ENCODE data around the gene TRHDE. TPM values are rescaled to one million over a fixed set of nuclear protein-coding genes. Genes with fewer than 3 reads are reported as not detected.

The TRHDE gene
- total RNA-seq, 3 donors from 2014 or later, result 0.98 to 43.2 (median 2.2) TPM

GRCh38 chr12:72406111-72406510 is 133.9 kb downstream of the TRHDE start:
- TF ChIP-seq POLR2A (IDR thresholded peaks at IDR 0.05) (no peak), POLR2AphosphoS5 (IDR thresholded peaks at IDR 0.05) (no peak)
- TF ChIP-seq, protein P1, sequence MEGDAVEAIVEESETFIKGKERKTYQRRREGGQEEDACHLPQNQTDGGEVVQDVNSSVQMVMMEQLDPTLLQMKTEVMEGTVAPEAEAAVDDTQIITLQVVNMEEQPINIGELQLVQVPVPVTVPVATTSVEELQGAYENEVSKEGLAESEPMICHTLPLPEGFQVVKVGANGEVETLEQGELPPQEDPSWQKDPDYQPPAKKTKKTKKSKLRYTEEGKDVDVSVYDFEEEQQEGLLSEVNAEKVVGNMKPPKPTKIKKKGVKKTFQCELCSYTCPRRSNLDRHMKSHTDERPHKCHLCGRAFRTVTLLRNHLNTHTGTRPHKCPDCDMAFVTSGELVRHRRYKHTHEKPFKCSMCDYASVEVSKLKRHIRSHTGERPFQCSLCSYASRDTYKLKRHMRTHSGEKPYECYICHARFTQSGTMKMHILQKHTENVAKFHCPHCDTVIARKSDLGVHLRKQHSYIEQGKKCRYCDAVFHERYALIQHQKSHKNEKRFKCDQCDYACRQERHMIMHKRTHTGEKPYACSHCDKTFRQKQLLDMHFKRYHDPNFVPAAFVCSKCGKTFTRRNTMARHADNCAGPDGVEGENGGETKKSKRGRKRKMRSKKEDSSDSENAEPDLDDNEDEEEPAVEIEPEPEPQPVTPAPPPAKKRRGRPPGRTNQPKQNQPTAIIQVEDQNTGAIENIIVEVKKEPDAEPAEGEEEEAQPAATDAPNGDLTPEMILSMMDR (IDR thresholded peaks at IDR 0.05), result no peak
- DNase-seq (ENCODE audit: low spot score in 2 of 2), result no peak
- intact Hi-C loops (cut with DNase I; ENCODE audit: low total_unique reads), result no loop called here
- H3K9me3 ChIP-seq, result no peaks in the 10 kb centered on the region
- no peaks in the 10 kb centered on the region for H3K27me3 ChIP-seq
- H3K27ac ChIP-seq, result no peak overlapping the region
- no peaks in the 10 kb centered on the region for H3K36me3 ChIP-seq
- H3K4me1 ChIP-seq, result no peaks in the 10 kb centered on the region
- H3K4me3 ChIP-seq, result no peak overlapping the region

DNA sequence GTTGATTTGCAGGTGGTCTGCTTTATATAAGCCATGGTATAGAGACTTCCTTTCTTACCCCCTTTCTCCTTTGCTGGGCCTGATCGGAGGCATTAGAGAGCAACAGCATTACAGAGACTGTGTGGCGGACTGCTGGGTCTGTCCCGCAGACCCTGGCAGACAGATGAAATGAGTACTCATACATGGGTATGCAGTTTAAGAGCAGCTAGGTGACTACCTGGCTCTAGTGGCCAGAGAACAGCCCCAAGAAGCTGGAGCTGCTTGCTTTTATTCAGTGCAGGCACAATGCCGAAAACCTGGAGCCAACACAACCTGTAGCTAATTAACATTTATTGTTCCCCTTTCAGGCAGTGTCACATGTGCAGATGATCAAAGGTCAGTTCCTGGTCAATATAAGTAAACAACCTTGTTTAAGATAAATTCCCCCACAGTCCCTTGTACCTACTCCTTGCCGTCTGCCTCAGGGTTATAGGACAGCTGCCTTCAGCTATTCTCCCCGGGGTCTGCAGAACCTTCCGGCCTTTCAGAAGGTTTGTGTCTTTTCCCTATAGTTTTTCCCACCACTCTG is 160.0 kb downstream of the TRHDE start:
- H3K27me3 ChIP-seq, result no peaks in the 10 kb centered on the region
- no peak overlapping the region for H3K27ac ChIP-seq
- intact Hi-C loops (cut with DNase I; ENCODE audit: low total_unique reads), result no loop called here
- H3K36me3 ChIP-seq, result no peaks in the 10 kb centered on the region
- TF ChIP-seq POLR2AphosphoS5 (IDR thresholded peaks at IDR 0.05) (no peak), POLR2A (IDR thresholded peaks at IDR 0.05) (no peak)
- TF ChIP-seq, protein P1 (IDR thresholded peaks at IDR 0.05), result no peak
- DNase-seq (ENCODE audit: low spot score in 2 of 2), result no peak
- no peak overlapping the region for H3K4me3 ChIP-seq
- no peaks in the 10 kb centered on the region for H3K4me1 ChIP-seq
- no peaks in the 10 kb centered on the region for H3K9me3 ChIP-seq

- Histone ChIP-seq H3K27me3 (no peaks in the 10 kb centered on the region), H3K36me3 (no peaks in the 10 kb centered on the region), H3K4me3 (no peak overlapping the region), H3K4me1 (no peaks in the 10 kb centered on the region), H3K27ac (no peak overlapping the region), H3K9me3 (no peaks in the 10 kb centered on the region)
- no peak for DNase-seq (ENCODE audit: low spot score in 2 of 2)
- no peak for TF ChIP-seq POLR2A (IDR thresholded peaks at IDR 0.05)
- TF ChIP-seq POLR2AphosphoS5 (IDR thresholded peaks at IDR 0.05), result no peak
- TF ChIP-seq, protein P1 (IDR thresholded peaks at IDR 0.05), result no peak
- intact Hi-C loops (cut with DNase I; ENCODE audit: low total_unique reads), result no loop called here
These were observed 161.1 kb downstream of the TRHDE start for GRCh38 chr12:72433298-72433697.

DNA sequence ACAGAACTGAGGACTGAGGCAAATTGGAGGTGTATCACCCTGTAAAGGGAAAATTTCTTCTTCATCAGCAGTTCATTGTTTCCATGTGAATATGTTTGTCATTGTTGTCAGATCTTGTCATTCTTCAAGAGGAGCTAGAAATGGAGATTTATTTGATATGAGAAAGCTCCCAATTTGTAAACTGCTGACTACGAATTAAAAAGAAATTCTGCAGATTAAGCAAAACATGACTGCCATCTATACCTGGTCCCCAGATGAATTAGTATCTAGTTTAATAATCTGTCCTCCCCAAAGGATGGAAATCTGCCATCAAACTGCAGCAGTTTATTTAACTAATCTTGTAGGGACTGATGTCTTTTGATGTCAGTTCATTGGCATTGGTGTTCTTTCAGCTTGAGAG is 162.8 kb downstream of the TRHDE start:
- TF ChIP-seq POLR2AphosphoS5 (IDR thresholded peaks at IDR 0.05) (no peak), POLR2A (IDR thresholded peaks at IDR 0.05) (no peak)
- TF ChIP-seq, protein P1 (IDR thresholded peaks at IDR 0.05), result no peak
- Histone ChIP-seq H3K27me3 (no peaks in the 10 kb centered on the region), H3K4me3 (no peak overlapping the region), H3K4me1 (no peaks in the 10 kb centered on the region), H3K36me3 (no peaks in the 10 kb centered on the region), H3K9me3 (no peaks in the 10 kb centered on the region), H3K27ac (no peak overlapping the region)
- no peak for DNase-seq (ENCODE audit: low spot score in 2 of 2)
- intact Hi-C loops (cut with DNase I; ENCODE audit: low total_unique reads), result no loop called here

DNA sequence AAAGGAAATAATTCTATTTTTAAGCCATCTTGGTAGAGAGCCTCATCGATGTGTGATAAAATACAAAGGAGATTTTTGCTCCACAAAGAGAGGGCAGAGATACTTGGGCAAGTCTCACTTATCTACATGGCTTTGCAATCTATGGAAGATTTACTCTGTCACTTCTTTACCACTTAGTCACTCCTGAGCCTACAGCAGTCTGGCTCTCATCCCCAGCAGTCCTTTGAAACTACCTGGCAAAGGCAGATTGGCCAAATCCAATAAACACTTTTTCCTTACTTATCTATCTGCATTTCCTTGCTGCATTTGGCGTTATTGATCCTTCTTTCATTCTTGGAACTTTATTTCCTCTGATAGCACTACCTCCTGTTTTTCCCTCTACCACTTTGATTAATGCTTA is 170.0 kb downstream of the TRHDE start:
- intact Hi-C loops (cut with DNase I; ENCODE audit: low total_unique reads), result no loop called here
- no peak for DNase-seq (ENCODE audit: low spot score in 2 of 2)
- Histone ChIP-seq H3K4me1 (no peaks in the 10 kb centered on the region), H3K36me3 (no peaks in the 10 kb centered on the region), H3K27me3 (no peaks in the 10 kb centered on the region), H3K27ac (no peak overlapping the region), H3K4me3 (no peak overlapping the region), H3K9me3 (no peaks in the 10 kb centered on the region)
- TF ChIP-seq POLR2A (IDR thresholded peaks at IDR 0.05), result no peak
- no peak for TF ChIP-seq POLR2AphosphoS5 (IDR thresholded peaks at IDR 0.05)
- TF ChIP-seq, protein P1 (IDR thresholded peaks at IDR 0.05), result no peak

Data from breast epithelium (tissue), 4 donors.